ENCODE results near the gene PCK2.

PCK2 gene

GRCh38 chr14:24080142-24080530 lies 14.0 kb upstream of the PCK2 start:
- TF ChIP-seq, protein P1, sequence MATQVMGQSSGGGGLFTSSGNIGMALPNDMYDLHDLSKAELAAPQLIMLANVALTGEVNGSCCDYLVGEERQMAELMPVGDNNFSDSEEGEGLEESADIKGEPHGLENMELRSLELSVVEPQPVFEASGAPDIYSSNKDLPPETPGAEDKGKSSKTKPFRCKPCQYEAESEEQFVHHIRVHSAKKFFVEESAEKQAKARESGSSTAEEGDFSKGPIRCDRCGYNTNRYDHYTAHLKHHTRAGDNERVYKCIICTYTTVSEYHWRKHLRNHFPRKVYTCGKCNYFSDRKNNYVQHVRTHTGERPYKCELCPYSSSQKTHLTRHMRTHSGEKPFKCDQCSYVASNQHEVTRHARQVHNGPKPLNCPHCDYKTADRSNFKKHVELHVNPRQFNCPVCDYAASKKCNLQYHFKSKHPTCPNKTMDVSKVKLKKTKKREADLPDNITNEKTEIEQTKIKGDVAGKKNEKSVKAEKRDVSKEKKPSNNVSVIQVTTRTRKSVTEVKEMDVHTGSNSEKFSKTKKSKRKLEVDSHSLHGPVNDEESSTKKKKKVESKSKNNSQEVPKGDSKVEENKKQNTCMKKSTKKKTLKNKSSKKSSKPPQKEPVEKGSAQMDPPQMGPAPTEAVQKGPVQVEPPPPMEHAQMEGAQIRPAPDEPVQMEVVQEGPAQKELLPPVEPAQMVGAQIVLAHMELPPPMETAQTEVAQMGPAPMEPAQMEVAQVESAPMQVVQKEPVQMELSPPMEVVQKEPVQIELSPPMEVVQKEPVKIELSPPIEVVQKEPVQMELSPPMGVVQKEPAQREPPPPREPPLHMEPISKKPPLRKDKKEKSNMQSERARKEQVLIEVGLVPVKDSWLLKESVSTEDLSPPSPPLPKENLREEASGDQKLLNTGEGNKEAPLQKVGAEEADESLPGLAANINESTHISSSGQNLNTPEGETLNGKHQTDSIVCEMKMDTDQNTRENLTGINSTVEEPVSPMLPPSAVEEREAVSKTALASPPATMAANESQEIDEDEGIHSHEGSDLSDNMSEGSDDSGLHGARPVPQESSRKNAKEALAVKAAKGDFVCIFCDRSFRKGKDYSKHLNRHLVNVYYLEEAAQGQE (IDR thresholded peaks at IDR 0.05; ENCODE audit: low read depth), result no peak
- no peak for TF ChIP-seq RAD21 (IDR thresholded peaks at IDR 0.05; ENCODE audit: low read depth)
- no peak for TF ChIP-seq USF1 (IDR thresholded peaks at IDR 0.05)

DNA sequence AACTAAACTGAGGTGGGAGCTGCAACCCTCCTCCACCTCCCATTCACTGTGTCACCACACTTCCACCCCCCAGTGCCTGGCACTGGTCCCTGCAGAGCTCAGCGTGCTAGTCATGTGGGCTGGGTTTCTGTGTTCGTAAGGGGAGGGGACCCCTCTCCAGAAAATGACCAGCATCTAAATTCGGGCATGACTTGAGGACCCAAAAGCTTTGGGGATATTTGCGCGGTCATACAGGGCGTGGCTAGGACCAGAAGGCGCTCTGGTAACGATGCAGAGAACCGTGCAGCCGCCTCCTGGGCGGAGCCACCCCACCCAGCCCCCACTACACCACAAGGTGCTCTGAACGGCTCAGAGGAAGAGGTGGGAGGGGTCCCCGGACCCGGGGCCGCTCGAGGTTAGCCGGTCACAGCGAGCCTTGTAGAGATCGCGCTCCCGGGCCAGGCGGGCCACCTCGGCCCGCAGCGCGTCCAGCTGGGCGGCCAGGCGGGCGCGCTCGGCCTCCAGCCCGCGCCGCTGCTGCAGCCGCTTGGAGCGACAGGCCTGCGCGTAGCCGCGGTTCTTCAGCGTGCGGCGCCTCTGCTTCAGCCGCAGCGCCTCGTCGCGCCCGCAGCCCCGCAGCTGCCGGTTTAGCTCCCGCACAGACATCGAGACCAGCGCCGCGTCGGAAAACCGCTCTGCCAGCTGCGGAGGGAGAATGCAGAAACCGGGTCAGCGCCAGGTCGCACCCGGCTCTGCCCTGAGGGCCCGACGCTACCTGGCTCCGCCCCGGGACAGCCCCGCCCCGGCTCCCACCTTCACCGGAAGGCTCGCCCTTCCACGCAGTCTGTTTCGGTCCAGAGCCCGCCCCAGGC lies 13.0 kb upstream of the PCK2 start:
- no peak for TF ChIP-seq YY1 (IDR thresholded peaks at IDR 0.05; ENCODE audit: low read depth)
- no peak for TF ChIP-seq TCF12 (IDR thresholded peaks at IDR 0.05; ENCODE audit: low read depth)
- TF ChIP-seq TAF1 (IDR thresholded peaks at IDR 0.05; ENCODE audit: low read depth), result peak; percentile 56
- no peak for TF ChIP-seq RAD21 (IDR thresholded peaks at IDR 0.05; ENCODE audit: low read depth)
- TF ChIP-seq MAX (IDR thresholded peaks at IDR 0.05), result peak; percentile 33; the same call in 1 of the 2 replicates
- no peak for TF ChIP-seq CREB1 (IDR thresholded peaks at IDR 0.05; ENCODE audit: low read depth)
- TF ChIP-seq USF1 (IDR thresholded peaks at IDR 0.05), result no peak
- no peak for TF ChIP-seq EP300 (IDR thresholded peaks at IDR 0.05; ENCODE audit: borderline replicate concordance)
- TF ChIP-seq CEBPB (IDR thresholded peaks at IDR 0.05), result no peak
- no peak for TF ChIP-seq ZBTB7A (IDR thresholded peaks at IDR 0.05; ENCODE audit: low read depth)
- peak; percentile 16; the same call in 1 of the 2 replicates for TF ChIP-seq TEAD4 (IDR thresholded peaks at IDR 0.05)

- TF ChIP-seq ZBTB7A (IDR thresholded peaks at IDR 0.05; ENCODE audit: low read depth) (no peak), CEBPB (IDR thresholded peaks at IDR 0.05) (no peak), EGR1 (IDR thresholded peaks at IDR 0.05) (no peak), EP300 (IDR thresholded peaks at IDR 0.05; ENCODE audit: borderline replicate concordance) (no peak), TCF12 (IDR thresholded peaks at IDR 0.05; ENCODE audit: low read depth) (no peak), TEAD4 (IDR thresholded peaks at IDR 0.05) (no peak), FOXM1 (IDR thresholded peaks at IDR 0.05; ENCODE audit: borderline replicate concordance, low read depth) (no peak), TAF1 (IDR thresholded peaks at IDR 0.05; ENCODE audit: low read depth) (no peak), USF1 (IDR thresholded peaks at IDR 0.05) (no peak), NFIC (IDR thresholded peaks at IDR 0.05) (no peak)
- TF ChIP-seq, protein P1 (IDR thresholded peaks at IDR 0.05; ENCODE audit: low read depth), result no peak
These were observed 12.3 kb upstream of the PCK2 start for GRCh38 chr14:24081739-24082211.

DNA sequence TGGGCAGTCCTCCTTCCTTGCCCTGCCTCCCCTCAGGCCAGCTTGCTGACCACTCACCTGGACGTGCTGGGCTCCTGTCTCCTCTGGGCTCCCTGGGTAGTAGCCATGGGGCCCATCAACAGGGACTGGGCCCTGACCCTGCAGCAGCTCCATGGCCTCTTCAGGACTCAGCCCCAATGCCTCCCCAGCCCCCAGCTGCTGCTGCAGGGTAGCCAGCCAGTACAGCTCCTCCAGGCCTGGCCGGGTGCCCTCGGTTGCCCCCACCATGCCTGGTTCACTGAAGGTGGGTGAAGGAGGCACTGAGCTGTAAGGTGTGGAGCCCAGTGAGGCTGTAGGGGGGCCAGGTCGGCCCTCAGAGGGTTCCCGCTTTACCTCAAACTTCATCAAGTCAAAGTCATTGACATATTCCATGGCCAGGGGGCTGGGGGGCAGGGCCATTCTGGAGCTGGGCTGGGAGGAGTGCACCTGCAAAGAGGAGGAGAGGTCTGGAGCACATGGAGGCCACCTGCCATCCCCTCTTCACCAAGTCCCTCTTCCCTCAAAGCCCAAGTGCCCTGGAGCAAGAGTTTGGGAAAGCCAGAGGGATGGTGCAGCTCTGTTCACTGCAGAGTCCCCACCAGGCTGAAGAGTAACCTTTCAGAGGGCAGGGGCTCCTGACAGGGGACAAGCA lies 11.6 kb upstream of the PCK2 start:
- TF ChIP-seq RAD21 (IDR thresholded peaks at IDR 0.05; ENCODE audit: low read depth) (no peak), ZBTB7A (IDR thresholded peaks at IDR 0.05; ENCODE audit: low read depth) (no peak), EP300 (IDR thresholded peaks at IDR 0.05; ENCODE audit: borderline replicate concordance) (no peak), EGR1 (IDR thresholded peaks at IDR 0.05) (no peak), FOXM1 (IDR thresholded peaks at IDR 0.05; ENCODE audit: borderline replicate concordance, low read depth) (no peak), TEAD4 (IDR thresholded peaks at IDR 0.05) (no peak), MAX (IDR thresholded peaks at IDR 0.05) (no peak), YY1 (IDR thresholded peaks at IDR 0.05; ENCODE audit: low read depth) (no peak)

GRCh38 chr14:24083462-24083861 lies 10.6 kb upstream of the PCK2 start:
- TF ChIP-seq FOXM1 (IDR thresholded peaks at IDR 0.05; ENCODE audit: borderline replicate concordance, low read depth) (no peak), RAD21 (IDR thresholded peaks at IDR 0.05; ENCODE audit: low read depth) (no peak), YY1 (IDR thresholded peaks at IDR 0.05; ENCODE audit: low read depth) (no peak), NFIC (IDR thresholded peaks at IDR 0.05) (no peak), CEBPB (IDR thresholded peaks at IDR 0.05) (no peak), EGR1 (IDR thresholded peaks at IDR 0.05) (no peak), ZBTB7A (IDR thresholded peaks at IDR 0.05; ENCODE audit: low read depth) (no peak), TEAD4 (IDR thresholded peaks at IDR 0.05) (no peak), MAX (IDR thresholded peaks at IDR 0.05) (no peak)
